ENCODE results near the gene SEPTIN1.

DNA sequence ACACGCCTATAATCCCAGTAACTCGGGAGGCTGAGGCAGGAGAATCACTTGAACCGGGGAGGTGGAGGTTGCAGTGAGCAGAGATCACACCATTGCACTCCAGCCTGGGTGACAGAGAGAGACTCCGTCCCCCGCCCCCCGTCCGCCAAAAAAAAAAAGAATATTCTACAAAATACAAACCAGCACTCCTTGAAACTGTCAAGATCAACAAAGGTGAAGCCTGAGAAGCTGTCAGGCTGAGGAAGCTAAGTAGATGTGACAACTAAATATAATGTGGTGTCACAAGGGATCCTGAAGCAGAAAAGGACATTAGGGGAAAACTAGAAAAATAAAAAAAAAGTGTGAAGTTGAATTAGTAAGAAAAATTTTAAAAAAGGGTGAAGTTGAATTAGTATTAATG, 33.4 kb downstream of the SEPTIN1 start:
- TF ChIP-seq POLR2A (IDR thresholded peaks at IDR 0.05): no peak
- TF ChIP-seq, protein P1, sequence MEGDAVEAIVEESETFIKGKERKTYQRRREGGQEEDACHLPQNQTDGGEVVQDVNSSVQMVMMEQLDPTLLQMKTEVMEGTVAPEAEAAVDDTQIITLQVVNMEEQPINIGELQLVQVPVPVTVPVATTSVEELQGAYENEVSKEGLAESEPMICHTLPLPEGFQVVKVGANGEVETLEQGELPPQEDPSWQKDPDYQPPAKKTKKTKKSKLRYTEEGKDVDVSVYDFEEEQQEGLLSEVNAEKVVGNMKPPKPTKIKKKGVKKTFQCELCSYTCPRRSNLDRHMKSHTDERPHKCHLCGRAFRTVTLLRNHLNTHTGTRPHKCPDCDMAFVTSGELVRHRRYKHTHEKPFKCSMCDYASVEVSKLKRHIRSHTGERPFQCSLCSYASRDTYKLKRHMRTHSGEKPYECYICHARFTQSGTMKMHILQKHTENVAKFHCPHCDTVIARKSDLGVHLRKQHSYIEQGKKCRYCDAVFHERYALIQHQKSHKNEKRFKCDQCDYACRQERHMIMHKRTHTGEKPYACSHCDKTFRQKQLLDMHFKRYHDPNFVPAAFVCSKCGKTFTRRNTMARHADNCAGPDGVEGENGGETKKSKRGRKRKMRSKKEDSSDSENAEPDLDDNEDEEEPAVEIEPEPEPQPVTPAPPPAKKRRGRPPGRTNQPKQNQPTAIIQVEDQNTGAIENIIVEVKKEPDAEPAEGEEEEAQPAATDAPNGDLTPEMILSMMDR (IDR thresholded peaks at IDR 0.05): no peak
